ENCODE results near the gene HHIPL1. TPM values are rescaled to one million over a fixed set of nuclear protein-coding genes. Genes with fewer than 3 reads are reported as not detected.

The HHIPL1 gene
- total RNA-seq, 1 experiment from 2014 or later = 2.6 TPM

- Histone ChIP-seq H2BK15ac (ENCODE audit: low read depth, low read length) (no peak overlapping the region), H3K79me1 (ENCODE audit: insufficient read depth, low read depth, low read length, poor library complexity, severe bottlenecking) (no peaks in the 10 kb centered on the region), H3K27me3 (ENCODE audit: insufficient read depth, low read length) (no peaks in the 10 kb centered on the region), H2AK5ac (ENCODE audit: insufficient read length, low read length) (no peak overlapping the region), H3K9ac (ENCODE audit: extremely low read depth, insufficient read length, low read length) (no peak overlapping the region), H3K23me2 (ENCODE audit: insufficient read length, low read depth, low read length, poor library complexity, severe bottlenecking) (peaks cover 4% of the 10 kb centered on the region), H4K20me1 (ENCODE audit: control insufficient read depth, insufficient read depth, insufficient read length) (no peaks in the 10 kb centered on the region), H3K56ac (ENCODE audit: insufficient read length, low read depth, low read length) (no peak overlapping the region), H3K18ac (ENCODE audit: insufficient read length, low read depth, low read length) (no peak overlapping the region), H2BK12ac (ENCODE audit: insufficient read length, low read depth, low read length) (no peak overlapping the region), H3K4me2 (ENCODE audit: insufficient read depth, insufficient read length, low read length) (no peak overlapping the region), H4K91ac (ENCODE audit: insufficient read length, low read depth, low read length) (no peak overlapping the region), H2BK5ac (ENCODE audit: insufficient read length, low read length) (no peak overlapping the region), H2BK20ac (ENCODE audit: low read depth, low read length, poor library complexity, severe bottlenecking) (no peak overlapping the region), H4K8ac (replicated peaks; ENCODE audit: insufficient read length, low read depth, low read length) (no peak overlapping the region), H2BK120ac (ENCODE audit: low read depth, low read length, poor library complexity, severe bottlenecking) (no peak overlapping the region), H3K4me1 (ENCODE audit: insufficient read depth, low read length) (no peaks in the 10 kb centered on the region), H3K14ac (ENCODE audit: insufficient read depth, low read length) (no peak overlapping the region), H4K5ac (ENCODE audit: insufficient read length, low read depth, low read length) (no peak overlapping the region), H3T11ph (ENCODE audit: low read length) (no peak overlapping the region), H2AFZ (ENCODE audit: low read length) (no peak overlapping the region), H3K9me3 (ENCODE audit: control insufficient read depth, low read depth, low read length) (peaks cover 11% of the 10 kb centered on the region), H3K4ac (ENCODE audit: low read depth, low read length) (no peak overlapping the region), H3K23ac (ENCODE audit: insufficient read length, low read depth, low read length) (no peak overlapping the region), H3K79me2 (ENCODE audit: insufficient read depth, low read length) (no peaks in the 10 kb centered on the region), H3K27ac (ENCODE audit: insufficient read length, low read depth, low read length) (no peak overlapping the region)
- TF ChIP-seq, protein P1, sequence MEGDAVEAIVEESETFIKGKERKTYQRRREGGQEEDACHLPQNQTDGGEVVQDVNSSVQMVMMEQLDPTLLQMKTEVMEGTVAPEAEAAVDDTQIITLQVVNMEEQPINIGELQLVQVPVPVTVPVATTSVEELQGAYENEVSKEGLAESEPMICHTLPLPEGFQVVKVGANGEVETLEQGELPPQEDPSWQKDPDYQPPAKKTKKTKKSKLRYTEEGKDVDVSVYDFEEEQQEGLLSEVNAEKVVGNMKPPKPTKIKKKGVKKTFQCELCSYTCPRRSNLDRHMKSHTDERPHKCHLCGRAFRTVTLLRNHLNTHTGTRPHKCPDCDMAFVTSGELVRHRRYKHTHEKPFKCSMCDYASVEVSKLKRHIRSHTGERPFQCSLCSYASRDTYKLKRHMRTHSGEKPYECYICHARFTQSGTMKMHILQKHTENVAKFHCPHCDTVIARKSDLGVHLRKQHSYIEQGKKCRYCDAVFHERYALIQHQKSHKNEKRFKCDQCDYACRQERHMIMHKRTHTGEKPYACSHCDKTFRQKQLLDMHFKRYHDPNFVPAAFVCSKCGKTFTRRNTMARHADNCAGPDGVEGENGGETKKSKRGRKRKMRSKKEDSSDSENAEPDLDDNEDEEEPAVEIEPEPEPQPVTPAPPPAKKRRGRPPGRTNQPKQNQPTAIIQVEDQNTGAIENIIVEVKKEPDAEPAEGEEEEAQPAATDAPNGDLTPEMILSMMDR (conservative IDR thresholded peaks at IDR 0.05) = no peak
- DNase-seq = no peak
- H3K4me3 Mint-ChIP-seq = no peak overlapping the region
- H3K9me3 Mint-ChIP-seq = peaks cover 26 to 27% of the 10 kb centered on the region in 2 experiments
- no CpG with 5 or more reads among the region's 2 CpGs for WGBS (ENCODE audit: extremely low coverage, insufficient read length, low lambda C conversion rate)
- H3K27me3 Mint-ChIP-seq (ENCODE audit: low read depth) = peaks cover 10% of the 10 kb centered on the region
- H3K36me3 Mint-ChIP-seq (ENCODE audit: insufficient read depth in 1 of 3, low read depth in 3 of 3) = peaks cover 16 to 24% (median 18%) of the 10 kb centered on the region in 3 experiments
- no peak overlapping the region for H3K27ac Mint-ChIP-seq
- H3K4me1 Mint-ChIP-seq = no peaks in the 10 kb centered on the region
These were observed 59.1 kb downstream of the HHIPL1 start for GRCh38 chr14:99704037-99704436.

Data from H9 (cell line).